Liver (tissue), 9 donors: Measurements from ENCODE around the gene CST3. TPM values are rescaled to one million over a fixed set of nuclear protein-coding genes. Genes with fewer than 3 reads are reported as not detected.

Experiments
- DNase-seq: peaks from one replicate; pipeline ENCODE4 v3.0.0-alpha.2; 2017; ENCODE audit warnings: low spot score
- H3K27ac ChIP-seq, 2 donors: one replicate each; pipeline ENCODE4 v1.7.0; 2013; ENCODE audit warnings: inconsistent platforms in 2 of 2, low read length in 2 of 2, control low read depth in 1 of 2, low read depth in 1 of 2, mild to moderate bottlenecking in 1 of 2
- H3K27me3 ChIP-seq, 4 donors: one replicate each; pipeline versions ENCODE4 v1.6.1 to v1.7.0; 2013; ENCODE audit warnings: low read length in 3 of 4, inconsistent platforms in 1 of 4, mild to moderate bottlenecking in 1 of 4, moderate library complexity in 1 of 4; ENCODE audit not compliant: control insufficient read depth in 4 of 4, insufficient read depth in 4 of 4
- H3K36me3 ChIP-seq, 4 donors: one replicate each; pipeline versions ENCODE4 v1.6.1 to v1.7.0; 2013; ENCODE audit warnings: low read length in 3 of 4, mild to moderate bottlenecking in 3 of 4, low read depth in 1 of 4, moderate library complexity in 1 of 4; ENCODE audit not compliant: control insufficient read depth in 4 of 4, insufficient read depth in 3 of 4
- H3K4me1 ChIP-seq, 4 donors: one replicate each; pipeline versions ENCODE4 v1.6.1 to v1.7.0; 2013; ENCODE audit warnings: low read length in 3 of 4, mild to moderate bottlenecking in 3 of 4, moderate library complexity in 1 of 4; ENCODE audit not compliant: control insufficient read depth in 4 of 4, insufficient read depth in 4 of 4
- H3K4me3 ChIP-seq, 3 donors: one replicate each; pipeline versions ENCODE4 v1.6.1 to v1.7.0; 2013; ENCODE audit warnings: low read length in 3 of 3, control low read depth in 1 of 3, low read depth in 1 of 3, mild to moderate bottlenecking in 1 of 3
- H3K9ac ChIP-seq, 2 donors: one replicate each; pipeline ENCODE4 v1.7.0; 2013; ENCODE audit warnings: low read length in 2 of 2, mild to moderate bottlenecking in 2 of 2, moderate library complexity in 2 of 2, control low read depth in 1 of 2, low read depth in 1 of 2
- H3K9me3 ChIP-seq, 4 donors: one replicate each; pipeline versions ENCODE4 v1.6.1 to v1.7.0; 2013; ENCODE audit warnings: low read length in 3 of 4; ENCODE audit not compliant: control insufficient read depth in 4 of 4
- ATF3 ChIP-seq: IDR thresholded peaks from 2 replicates; pipeline ENCODE4 v1.6.1; 2016; ENCODE audit warnings: antibody characterized with exemption
- EGR1 ChIP-seq, 2 donors: IDR thresholded peaks; 2 replicates each; pipeline ENCODE4 v1.6.1; 2016 to 2018; ENCODE audit warnings: antibody characterized with exemption in 2 of 2, low read depth in 2 of 2
- GABPA ChIP-seq, 2 donors: IDR thresholded peaks in 1 of 2; conservative IDR thresholded peaks in 1 of 2; 2 replicates each; pipeline ENCODE4 v1.6.1; 2016; ENCODE audit warnings: antibody characterized with exemption in 2 of 2, mild to moderate bottlenecking in 1 of 2, moderate library complexity in 1 of 2
- HNF4G ChIP-seq: IDR thresholded peaks from 2 replicates; pipeline ENCODE4 v1.6.1; 2016; ENCODE audit warnings: antibody characterized with exemption
- JUND ChIP-seq, 2 donors: IDR thresholded peaks; 2 replicates each; pipeline ENCODE4 v1.6.1; 2016; ENCODE audit warnings: antibody characterized with exemption in 2 of 2
- NR2F2 ChIP-seq: IDR thresholded peaks from 2 replicates; pipeline ENCODE4 v1.6.1; 2016; ENCODE audit warnings: antibody characterized with exemption
- RAD21 ChIP-seq, 2 donors: IDR thresholded peaks; 2 replicates each; pipeline ENCODE4 v1.6.1; 2016; ENCODE audit warnings: antibody characterized with exemption in 2 of 2, mild to moderate bottlenecking in 2 of 2
- REST ChIP-seq: IDR thresholded peaks from 2 replicates; pipeline ENCODE4 v1.6.1; 2016; ENCODE audit warnings: antibody characterized with exemption, mild to moderate bottlenecking
- RXRA ChIP-seq, 2 donors: IDR thresholded peaks; 2 replicates each; pipeline ENCODE4 v1.6.1; 2017 to 2018; ENCODE audit warnings: antibody characterized with exemption in 2 of 2, mild to moderate bottlenecking in 1 of 2
- SP1 ChIP-seq: IDR thresholded peaks from 2 replicates; pipeline ENCODE4 v1.6.1; 2018; ENCODE audit warnings: antibody characterized with exemption, mild to moderate bottlenecking
- TAF1 ChIP-seq: conservative IDR thresholded peaks from 2 replicates; pipeline ENCODE4 v1.6.1; 2016; ENCODE audit warnings: antibody characterized with exemption, mild to moderate bottlenecking
- YY1 ChIP-seq: IDR thresholded peaks from 2 replicates; pipeline ENCODE4 v1.6.1; 2016; ENCODE audit warnings: antibody characterized with exemption, mild to moderate bottlenecking
- WGBS: extraction: QIAGEN DNeasy Blood & Tissue Kit; methylation state at CpG from one replicate; pipeline ENCODE4 v1.1.7; 2013; 5-methylcytosine and 5-hydroxymethylcytosine counted together
- polyA plus RNA-seq, 2 donors: library from polyadenylated mRNA; stranded (reverse) in 1 of 2; unstranded in 1 of 2; fragments of 200-250 nt in 1 of 2; fragments of >200 nt in 1 of 2; fragmentation: Nextera tagmentation in 1 of 2; extraction: Ambion mirVana in 1 of 2; gene quantifications; one replicate each; pipeline versions ENCODE4 v1.2.1 to v1.2.3, GENCODE V29; 2013 to 2015
- total RNA-seq, 2 donors: library from RNA; depleted of rRNA; stranded (reverse); fragments of >200 nt; gene quantifications; one replicate each; pipeline ENCODE4 v1.2.3, GENCODE V29; 2014
- TF ChIP-seq, protein P1 (sequence below): fragments of 150-350 bp; IDR thresholded peaks from 2 replicates; pipeline ENCODE4 v1.5.1; 2017; ENCODE audit warnings: improper control_type of control experiment, low read depth, low read length; ENCODE audit not compliant: missing input control
- TF ChIP-seq, protein P2 (sequence below): IDR thresholded peaks from 2 replicates; pipeline ENCODE4 v1.6.1; 2016; ENCODE audit warnings: antibody characterized with exemption
- TF ChIP-seq, protein P3 (sequence below): IDR thresholded peaks from 2 replicates; pipeline ENCODE4 v1.6.1; 2016; ENCODE audit warnings: antibody characterized with exemption
- donor health status: healthy.
- donor health status: healthy.
- donor health status: healthy.
- donor health status: healthy.
- donor health status: healthy.

The CST3 gene
- total and polyA plus RNA-seq, 4 donors = 153 to 1,712 (median 513) TPM

DNA sequence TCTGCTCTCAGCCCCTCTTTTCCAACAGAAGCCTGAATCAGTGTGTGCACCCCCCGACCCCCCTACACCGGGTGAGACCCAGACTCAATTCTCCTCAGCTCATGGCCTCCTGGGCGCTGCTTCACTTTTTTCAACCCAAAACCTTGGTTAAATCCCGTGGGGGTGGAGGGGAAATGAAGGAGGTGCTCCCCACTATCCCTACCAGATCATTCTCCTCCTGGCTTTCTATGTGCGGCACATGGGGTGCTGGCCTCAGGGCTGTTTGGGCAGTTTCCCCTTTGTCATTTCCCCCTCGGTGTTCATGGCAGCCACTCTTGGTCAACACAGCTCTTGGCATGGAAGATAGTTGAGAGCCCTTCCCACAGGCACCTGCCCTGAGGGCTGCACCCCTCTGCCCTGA lies 46.5 kb upstream of the CST3 start:
- Histone ChIP-seq H3K27me3 (peaks cover 0 to 6% (median 0%) of the 10 kb centered on the region in 4 donors), H3K36me3 (no peaks in the 10 kb centered on the region), H3K9me3 (no peaks in the 10 kb centered on the region), H3K9ac (no peak overlapping the region), H3K4me1 (no peaks in the 10 kb centered on the region), H3K4me3 (no peak overlapping the region), H3K27ac (no peak overlapping the region)
- TF ChIP-seq, protein P1, sequence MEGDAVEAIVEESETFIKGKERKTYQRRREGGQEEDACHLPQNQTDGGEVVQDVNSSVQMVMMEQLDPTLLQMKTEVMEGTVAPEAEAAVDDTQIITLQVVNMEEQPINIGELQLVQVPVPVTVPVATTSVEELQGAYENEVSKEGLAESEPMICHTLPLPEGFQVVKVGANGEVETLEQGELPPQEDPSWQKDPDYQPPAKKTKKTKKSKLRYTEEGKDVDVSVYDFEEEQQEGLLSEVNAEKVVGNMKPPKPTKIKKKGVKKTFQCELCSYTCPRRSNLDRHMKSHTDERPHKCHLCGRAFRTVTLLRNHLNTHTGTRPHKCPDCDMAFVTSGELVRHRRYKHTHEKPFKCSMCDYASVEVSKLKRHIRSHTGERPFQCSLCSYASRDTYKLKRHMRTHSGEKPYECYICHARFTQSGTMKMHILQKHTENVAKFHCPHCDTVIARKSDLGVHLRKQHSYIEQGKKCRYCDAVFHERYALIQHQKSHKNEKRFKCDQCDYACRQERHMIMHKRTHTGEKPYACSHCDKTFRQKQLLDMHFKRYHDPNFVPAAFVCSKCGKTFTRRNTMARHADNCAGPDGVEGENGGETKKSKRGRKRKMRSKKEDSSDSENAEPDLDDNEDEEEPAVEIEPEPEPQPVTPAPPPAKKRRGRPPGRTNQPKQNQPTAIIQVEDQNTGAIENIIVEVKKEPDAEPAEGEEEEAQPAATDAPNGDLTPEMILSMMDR = no peak
- TF ChIP-seq ATF3 (no peak), REST (no peak), JUND (IDR thresholded peaks at IDR 0.05) (no peak), RAD21 (IDR thresholded peaks at IDR 0.05) (no peak), SP1 (no peak), GABPA (IDR thresholded peaks at IDR 0.05 in 1 of 2, conservative IDR thresholded peaks at IDR 0.05 in 1 of 2) (no peak), NR2F2 (no peak)
- TF ChIP-seq, protein P2, sequence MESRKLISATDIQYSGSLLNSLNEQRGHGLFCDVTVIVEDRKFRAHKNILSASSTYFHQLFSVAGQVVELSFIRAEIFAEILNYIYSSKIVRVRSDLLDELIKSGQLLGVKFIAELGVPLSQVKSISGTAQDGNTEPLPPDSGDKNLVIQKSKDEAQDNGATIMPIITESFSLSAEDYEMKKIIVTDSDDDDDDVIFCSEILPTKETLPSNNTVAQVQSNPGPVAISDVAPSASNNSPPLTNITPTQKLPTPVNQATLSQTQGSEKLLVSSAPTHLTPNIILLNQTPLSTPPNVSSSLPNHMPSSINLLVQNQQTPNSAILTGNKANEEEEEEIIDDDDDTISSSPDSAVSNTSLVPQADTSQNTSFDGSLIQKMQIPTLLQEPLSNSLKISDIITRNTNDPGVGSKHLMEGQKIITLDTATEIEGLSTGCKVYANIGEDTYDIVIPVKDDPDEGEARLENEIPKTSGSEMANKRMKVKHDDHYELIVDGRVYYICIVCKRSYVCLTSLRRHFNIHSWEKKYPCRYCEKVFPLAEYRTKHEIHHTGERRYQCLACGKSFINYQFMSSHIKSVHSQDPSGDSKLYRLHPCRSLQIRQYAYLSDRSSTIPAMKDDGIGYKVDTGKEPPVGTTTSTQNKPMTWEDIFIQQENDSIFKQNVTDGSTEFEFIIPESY = no peak
- no peak for DNase-seq
- 88% methylated on average over 6 of the region's 6 CpGs for WGBS

- Histone ChIP-seq H3K27me3 (peaks cover 0 to 6% (median 0%) of the 10 kb centered on the region in 4 donors), H3K36me3 (no peaks in the 10 kb centered on the region), H3K9ac (no peak overlapping the region), H3K4me1 (no peaks in the 10 kb centered on the region), H3K27ac (no peak overlapping the region), H3K4me3 (no peak overlapping the region), H3K9me3 (no peaks in the 10 kb centered on the region)
- WGBS = 87% methylated on average over 2 of the region's 2 CpGs
- DNase-seq = no peak
- TF ChIP-seq JUND (IDR thresholded peaks at IDR 0.05) (no peak), YY1 (no peak), GABPA (IDR thresholded peaks at IDR 0.05 in 1 of 2, conservative IDR thresholded peaks at IDR 0.05 in 1 of 2) (no peak), EGR1 (IDR thresholded peaks at IDR 0.05; ENCODE audit: low read depth in 2 of 2) (no peak), TAF1 (no peak), ATF3 (no peak), HNF4G (no peak), RXRA (IDR thresholded peaks at IDR 0.05) (no peak)
- TF ChIP-seq, protein P1 = no peak
- TF ChIP-seq, protein P3, sequence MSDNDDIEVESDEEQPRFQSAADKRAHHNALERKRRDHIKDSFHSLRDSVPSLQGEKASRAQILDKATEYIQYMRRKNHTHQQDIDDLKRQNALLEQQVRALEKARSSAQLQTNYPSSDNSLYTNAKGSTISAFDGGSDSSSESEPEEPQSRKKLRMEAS = no peak
- TF ChIP-seq, protein P2 = no peak
Observed at GRCh38 chr20:23683807-23684206, 46.1 kb upstream of the CST3 start.
